Coronary artery (tissue), 2 donors: Measurements from ENCODE around the gene C4orf50.

ENCODE experiments used
- DNase-seq: peaks from one replicate; pipeline ENCODE4 v3.0.0-alpha.2; 2017; ENCODE audit warnings: low spot score
- H3K27ac ChIP-seq, 2 donors: fragments of 200-600 bp; sonication (generic); one replicate each; pipeline ENCODE4 v1.5.1; 2016 to 2019
- H3K4me3 ChIP-seq: fragments of 200-600 bp; sonication (generic); 2 replicates; pipeline ENCODE4 v1.5.1; 2016; ENCODE audit warnings: mild to moderate bottlenecking, moderate library complexity
- TF ChIP-seq, protein P1 (sequence below): fragments of 200-600 bp; sonication (generic); IDR thresholded peaks from one replicate; pipeline ENCODE4 v1.5.1; 2019; ENCODE audit warnings: antibody characterized with exemption

C4orf50 gene

DNA sequence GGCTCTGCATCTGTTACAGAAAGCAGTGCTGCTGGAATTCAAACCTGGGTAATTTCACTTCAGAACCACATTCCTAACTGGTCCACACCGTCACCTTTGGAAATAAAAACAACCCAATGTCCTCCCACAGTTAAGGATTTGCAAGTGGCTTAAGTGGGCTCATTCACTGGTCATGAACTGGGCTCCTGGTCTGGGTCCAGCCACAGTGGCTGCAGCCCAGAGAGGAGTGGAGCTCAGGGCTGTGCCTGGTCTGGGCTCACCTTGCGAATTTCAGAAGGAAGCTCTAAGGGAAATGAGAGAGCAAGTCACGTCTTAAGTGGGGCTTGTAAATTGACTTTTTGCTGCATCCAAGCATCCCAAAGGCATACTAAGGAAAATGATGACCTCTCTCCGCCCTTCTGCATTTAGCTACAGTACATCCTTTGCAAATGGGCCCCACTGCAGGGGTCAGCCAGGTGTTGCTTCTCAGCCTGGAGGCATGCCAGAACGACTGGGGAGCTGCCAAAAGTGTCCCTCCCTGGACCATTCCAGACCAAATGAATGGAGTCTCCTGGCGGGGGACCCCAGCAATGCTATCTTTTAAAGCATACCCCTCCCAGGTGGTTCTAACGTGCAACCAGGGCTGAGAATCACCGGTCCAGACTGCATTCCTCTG is 99.8 kb downstream of the C4orf50 start:
- TF ChIP-seq, protein P1, sequence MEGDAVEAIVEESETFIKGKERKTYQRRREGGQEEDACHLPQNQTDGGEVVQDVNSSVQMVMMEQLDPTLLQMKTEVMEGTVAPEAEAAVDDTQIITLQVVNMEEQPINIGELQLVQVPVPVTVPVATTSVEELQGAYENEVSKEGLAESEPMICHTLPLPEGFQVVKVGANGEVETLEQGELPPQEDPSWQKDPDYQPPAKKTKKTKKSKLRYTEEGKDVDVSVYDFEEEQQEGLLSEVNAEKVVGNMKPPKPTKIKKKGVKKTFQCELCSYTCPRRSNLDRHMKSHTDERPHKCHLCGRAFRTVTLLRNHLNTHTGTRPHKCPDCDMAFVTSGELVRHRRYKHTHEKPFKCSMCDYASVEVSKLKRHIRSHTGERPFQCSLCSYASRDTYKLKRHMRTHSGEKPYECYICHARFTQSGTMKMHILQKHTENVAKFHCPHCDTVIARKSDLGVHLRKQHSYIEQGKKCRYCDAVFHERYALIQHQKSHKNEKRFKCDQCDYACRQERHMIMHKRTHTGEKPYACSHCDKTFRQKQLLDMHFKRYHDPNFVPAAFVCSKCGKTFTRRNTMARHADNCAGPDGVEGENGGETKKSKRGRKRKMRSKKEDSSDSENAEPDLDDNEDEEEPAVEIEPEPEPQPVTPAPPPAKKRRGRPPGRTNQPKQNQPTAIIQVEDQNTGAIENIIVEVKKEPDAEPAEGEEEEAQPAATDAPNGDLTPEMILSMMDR = no peak

DNA sequence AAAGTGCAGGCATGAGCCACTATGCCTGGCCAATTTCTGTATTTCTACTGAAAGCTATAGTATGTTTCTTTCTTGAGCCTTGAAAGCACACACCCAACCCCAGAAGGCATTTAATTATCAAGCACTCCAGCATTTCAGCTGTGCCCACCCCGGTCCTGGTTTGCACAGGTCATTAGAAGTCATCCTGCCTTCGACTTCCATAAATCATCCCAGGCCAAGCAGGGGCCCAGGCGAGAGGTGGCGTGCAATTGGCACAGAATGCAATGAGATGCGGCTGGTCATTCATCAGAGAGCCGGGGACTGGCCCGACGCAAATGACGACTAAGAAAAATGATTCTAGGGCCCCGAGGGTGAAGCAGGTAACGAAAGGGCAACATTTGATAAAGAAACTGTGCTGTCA is 100.6 kb downstream of the C4orf50 start:
- H3K27ac ChIP-seq = no peak overlapping the region
- DNase-seq = no peak
- TF ChIP-seq, protein P1 = no peak
- no peak overlapping the region for H3K4me3 ChIP-seq

More for the DNA sequence above, 99.8 kb downstream of the C4orf50 start:
- Histone ChIP-seq H3K27ac (no peak overlapping the region), H3K4me3 (no peak overlapping the region)
- DNase-seq = no peak

DNA sequence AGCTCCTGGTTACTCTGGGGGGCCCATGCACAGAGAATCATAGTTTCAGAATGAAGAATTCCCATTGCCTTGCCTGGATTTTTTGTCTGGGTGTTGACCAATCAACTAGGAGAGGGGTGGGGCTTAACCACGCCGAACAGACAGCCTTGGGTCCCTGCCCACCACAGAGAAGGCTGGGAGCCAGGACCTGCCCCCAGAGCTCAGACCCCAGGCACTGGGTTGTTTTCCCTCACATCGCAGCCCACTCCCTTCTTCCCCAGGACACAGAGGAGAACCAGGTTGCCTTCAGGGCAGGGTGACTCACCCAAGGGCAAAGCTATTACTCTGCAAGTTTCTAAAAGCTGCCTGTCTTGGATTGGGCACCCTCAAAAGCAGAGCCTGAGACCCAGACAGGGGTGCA is 102.0 kb downstream of the C4orf50 start:
- H3K4me3 ChIP-seq = no peak overlapping the region
- no peak for DNase-seq

DNA sequence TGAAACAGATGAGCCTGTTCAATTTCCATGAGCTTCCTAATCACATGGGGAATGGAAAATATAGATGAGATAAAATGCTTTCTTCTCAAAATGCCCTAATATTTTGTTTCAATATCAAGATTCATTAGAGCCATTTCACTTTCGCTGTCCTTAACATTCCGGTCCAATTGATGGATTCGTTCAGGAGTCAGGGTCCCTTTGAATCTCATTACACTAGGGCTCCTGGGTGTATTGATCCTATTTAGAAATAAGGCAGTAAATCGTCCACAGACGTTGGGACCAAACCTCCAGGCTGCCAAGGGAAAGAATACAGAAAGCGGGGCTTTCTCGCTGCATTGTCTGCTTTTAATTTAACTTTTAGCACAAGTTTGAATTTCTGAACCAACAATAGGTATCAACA is 104.8 kb downstream of the C4orf50 start:
- no peak for DNase-seq
- Histone ChIP-seq H3K4me3 (no peak overlapping the region), H3K27ac (no peak overlapping the region)
- TF ChIP-seq, protein P1 = no peak

More for the DNA sequence above, 102.0 kb downstream of the C4orf50 start:
- TF ChIP-seq, protein P1 = no peak
- no peak overlapping the region for H3K27ac ChIP-seq

DNA sequence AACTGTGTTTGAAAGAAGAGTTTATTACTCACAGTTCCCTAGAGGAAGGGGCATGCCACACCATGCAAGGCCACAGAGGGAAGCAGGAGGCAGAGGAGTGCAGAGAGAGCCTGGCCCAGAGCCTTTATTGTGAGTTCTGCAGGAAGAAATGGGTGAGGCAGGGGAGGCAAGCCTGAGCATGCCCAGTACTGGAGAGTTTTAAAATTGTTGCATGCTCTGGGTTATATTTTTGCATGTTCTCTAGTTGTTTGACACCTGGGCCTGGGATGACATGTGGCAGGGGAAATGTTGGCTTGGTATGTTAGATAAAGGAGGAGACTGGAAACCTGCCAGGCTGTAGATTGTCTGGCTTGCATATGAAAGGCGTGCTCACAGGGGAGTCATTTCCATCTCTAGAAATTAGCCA is 105.6 kb downstream of the C4orf50 start:
- TF ChIP-seq, protein P1 = no peak
- DNase-seq = no peak
- Histone ChIP-seq H3K27ac (no peak overlapping the region), H3K4me3 (no peak overlapping the region)

DNA sequence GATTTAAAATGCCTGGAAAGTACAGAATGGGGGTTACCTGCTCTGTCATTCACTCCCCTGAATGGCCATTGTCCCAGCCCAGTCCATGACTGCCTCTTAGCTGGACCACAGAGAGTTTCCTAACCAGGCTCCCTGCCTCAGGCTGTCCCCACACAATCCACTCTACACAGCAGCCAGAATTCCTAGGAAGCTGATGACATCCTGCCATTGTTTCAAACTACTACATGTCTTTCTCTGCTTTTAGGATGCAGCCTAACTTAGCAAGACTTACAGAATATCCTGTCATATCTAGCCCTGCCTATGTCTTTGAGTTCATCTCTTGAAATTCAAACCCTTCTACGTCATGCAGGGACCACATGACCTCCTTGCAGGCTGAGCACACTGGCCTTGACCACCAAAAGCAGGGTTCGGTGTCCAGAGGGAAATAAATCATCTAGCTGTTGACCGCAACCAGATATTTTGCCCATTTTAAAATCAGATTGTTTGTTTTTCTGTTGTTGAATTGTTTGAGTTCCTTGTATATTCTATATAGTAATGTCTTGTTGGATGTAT is 109.3 kb downstream of the C4orf50 start:
- Histone ChIP-seq H3K27ac (no peak overlapping the region), H3K4me3 (no peak overlapping the region)
- no peak for DNase-seq
- TF ChIP-seq, protein P1 = no peak

DNA sequence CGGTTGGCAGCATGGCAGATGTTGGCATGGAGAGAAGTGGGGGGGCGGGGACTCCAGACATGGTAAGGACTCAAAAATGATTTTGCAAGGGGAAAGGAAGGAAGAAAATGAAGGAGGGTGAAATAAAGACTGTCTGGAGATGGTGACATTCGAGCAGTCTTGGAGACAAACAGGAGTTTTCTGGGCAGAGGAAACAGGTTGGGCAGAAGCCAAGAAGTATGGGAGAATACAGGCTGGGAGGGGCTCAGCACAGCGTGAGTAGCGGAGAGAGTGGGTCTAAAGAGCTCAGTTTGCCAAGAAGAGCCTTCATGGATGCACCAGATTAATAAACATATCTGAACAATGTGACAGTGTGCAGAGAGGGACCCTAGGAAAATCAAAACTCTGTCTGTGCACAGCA is 112.0 kb downstream of the C4orf50 start:
- Histone ChIP-seq H3K4me3 (no peak overlapping the region), H3K27ac (no peak overlapping the region)
- no peak for DNase-seq
- TF ChIP-seq, protein P1 = no peak
